Neural progenitor cell (in vitro differentiated cells): ENCODE measurements around the gene ZNF581. TPM values are rescaled to one million over a fixed set of nuclear protein-coding genes. Genes with fewer than 3 reads are reported as not detected.

Experiments used
- DNase-seq: peaks from one replicate; pipeline ENCODE4 v3.0.0-alpha.2; 2016; ENCODE audit warnings: low spot score
- H2AFZ ChIP-seq: fragments of 200-600 bp; sonication (generic); replicated peaks from 2 replicates; pipeline ENCODE4 v1.6.1; 2016; ENCODE audit warnings: antibody characterized with exemption
- H3F3A ChIP-seq: fragments of 200-600 bp; sonication (generic); 2 replicates; pipeline ENCODE4 v1.6.1; 2016; ENCODE audit warnings: antibody characterized with exemption, low read depth
- H3K27ac ChIP-seq: fragments of 200-600 bp; sonication (generic); 2 replicates; pipeline ENCODE4 v1.5.1; 2016; ENCODE audit warnings: mild to moderate bottlenecking
- H3K27me3 ChIP-seq: fragments of 200-600 bp; sonication (generic); 2 replicates; pipeline ENCODE4 v1.6.1; 2016; ENCODE audit warnings: mild to moderate bottlenecking, moderate library complexity
- H3K36me3 ChIP-seq: fragments of 200-600 bp; sonication (generic); 2 replicates; pipeline ENCODE4 v1.5.1; 2016
- H3K4me1 ChIP-seq: fragments of 200-600 bp; sonication (generic); 2 replicates; pipeline ENCODE4 v1.6.1; 2016; ENCODE audit warnings: mixed run types
- H3K4me2 ChIP-seq: fragments of 200-600 bp; sonication (generic); 2 replicates; pipeline ENCODE4 v1.6.1; 2016
- H3K4me3 ChIP-seq: fragments of 200-600 bp; sonication (generic); 2 replicates; pipeline ENCODE4 v1.5.1; 2016
- H3K79me2 ChIP-seq: fragments of 200-600 bp; sonication (generic); 2 replicates; pipeline ENCODE4 v1.6.1; 2016; ENCODE audit warnings: low read depth
- H3K9ac ChIP-seq: fragments of 200-600 bp; sonication (generic); 2 replicates; pipeline ENCODE4 v1.6.1; 2016
- H3K9me3 ChIP-seq: fragments of 200-600 bp; sonication (generic); 2 replicates; pipeline ENCODE4 v1.5.1; 2016; ENCODE audit warnings: low read depth
- H4K20me1 ChIP-seq: fragments of 200-600 bp; sonication (generic); 2 replicates; pipeline ENCODE4 v1.6.1; 2016; ENCODE audit warnings: low read depth
- H3K27ac Mint-ChIP-seq: 3 replicates; pipeline ENCODE4 v1.8.0; 2021; ENCODE audit warnings: mixed read lengths
- H3K27me3 Mint-ChIP-seq: 2 replicates; pipeline ENCODE4 v1.8.0; 2022; ENCODE audit warnings: low read depth, mild to moderate bottlenecking, inconsistent platforms, moderate library complexity, mixed read lengths; ENCODE audit not compliant: insufficient read depth
- H3K36me3 Mint-ChIP-seq: 3 replicates; pipeline ENCODE4 v1.8.0; 2021; ENCODE audit warnings: mixed read lengths
- H3K4me1 Mint-ChIP-seq: 3 replicates; pipeline ENCODE4 v1.8.0; 2021; ENCODE audit warnings: mixed read lengths
- H3K4me3 Mint-ChIP-seq: 3 replicates; pipeline ENCODE4 v1.8.0; 2021; ENCODE audit warnings: mild to moderate bottlenecking, moderate library complexity, mixed read lengths
- H3K9me3 Mint-ChIP-seq: 3 replicates; pipeline ENCODE4 v1.8.0; 2020; ENCODE audit warnings: mixed read lengths
- EZH2 ChIP-seq: fragments of 200-600 bp; sonication (generic); IDR thresholded peaks from 2 replicates; pipeline ENCODE4 v1.6.1; 2017; ENCODE audit warnings: antibody characterized with exemption, mild to moderate bottlenecking, moderate library complexity
- EZH2phosphoT487 ChIP-seq: fragments of 200-600 bp; sonication (generic); IDR thresholded peaks from 2 replicates; pipeline ENCODE4 v1.6.1; 2017; ENCODE audit warnings: antibody characterized with exemption
- total RNA-seq: library from RNA; depleted of rRNA; stranded (reverse); fragments of >200 nt; gene quantifications from 2 replicates; pipeline ENCODE4 v1.2.3, GENCODE V29; 2015; ENCODE audit warnings: low replicate concordance
- TF ChIP-seq, protein P1 (sequence below): fragments of 200-600 bp; sonication (generic); IDR thresholded peaks from 2 replicates; pipeline ENCODE4 v1.5.1; 2017; ENCODE audit warnings: antibody characterized with exemption, mild to moderate bottlenecking

ZNF581 gene
- total RNA-seq, 1 donor from 2014 or later = 12.2 TPM

- Mint-ChIP-seq H3K36me3 (peaks cover 30% of the 10 kb centered on the region), H3K9me3 (no peaks in the 10 kb centered on the region)
- H4K20me1 ChIP-seq = peaks cover 90% of the 10 kb centered on the region
Observed at GRCh38 chr19:55661826-55662225, 18.4 kb downstream of the ZNF581 start.

GRCh38 chr19:55663846-55664536 is 20.5 kb downstream of the ZNF581 start:
- no peak overlapping the region for H3K9ac ChIP-seq
- no peak for DNase-seq
- H3K9me3 ChIP-seq = no peaks in the 10 kb centered on the region
- H3K27ac Mint-ChIP-seq = no peak overlapping the region
- no peak overlapping the region for H3K27ac ChIP-seq
- H3K79me2 ChIP-seq = peaks cover 94% of the 10 kb centered on the region
- H3K4me3 Mint-ChIP-seq = no peak overlapping the region
- no peak overlapping the region for H2AFZ ChIP-seq
- no peaks in the 10 kb centered on the region for H3K27me3 Mint-ChIP-seq
- no peaks in the 10 kb centered on the region for H3K27me3 ChIP-seq
- peaks cover 6% of the 10 kb centered on the region for H3K4me1 Mint-ChIP-seq
- H3K4me3 ChIP-seq = no peak overlapping the region
- H3K36me3 ChIP-seq = no peaks in the 10 kb centered on the region
- H3K4me1 ChIP-seq = no peaks in the 10 kb centered on the region
- peaks cover 28% of the 10 kb centered on the region for H3K36me3 Mint-ChIP-seq
- no peak overlapping the region for H3K4me2 ChIP-seq
- TF ChIP-seq EZH2 = no peak
- TF ChIP-seq EZH2phosphoT487 = no peak
- TF ChIP-seq, protein P1, sequence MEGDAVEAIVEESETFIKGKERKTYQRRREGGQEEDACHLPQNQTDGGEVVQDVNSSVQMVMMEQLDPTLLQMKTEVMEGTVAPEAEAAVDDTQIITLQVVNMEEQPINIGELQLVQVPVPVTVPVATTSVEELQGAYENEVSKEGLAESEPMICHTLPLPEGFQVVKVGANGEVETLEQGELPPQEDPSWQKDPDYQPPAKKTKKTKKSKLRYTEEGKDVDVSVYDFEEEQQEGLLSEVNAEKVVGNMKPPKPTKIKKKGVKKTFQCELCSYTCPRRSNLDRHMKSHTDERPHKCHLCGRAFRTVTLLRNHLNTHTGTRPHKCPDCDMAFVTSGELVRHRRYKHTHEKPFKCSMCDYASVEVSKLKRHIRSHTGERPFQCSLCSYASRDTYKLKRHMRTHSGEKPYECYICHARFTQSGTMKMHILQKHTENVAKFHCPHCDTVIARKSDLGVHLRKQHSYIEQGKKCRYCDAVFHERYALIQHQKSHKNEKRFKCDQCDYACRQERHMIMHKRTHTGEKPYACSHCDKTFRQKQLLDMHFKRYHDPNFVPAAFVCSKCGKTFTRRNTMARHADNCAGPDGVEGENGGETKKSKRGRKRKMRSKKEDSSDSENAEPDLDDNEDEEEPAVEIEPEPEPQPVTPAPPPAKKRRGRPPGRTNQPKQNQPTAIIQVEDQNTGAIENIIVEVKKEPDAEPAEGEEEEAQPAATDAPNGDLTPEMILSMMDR = no peak
- H3K9me3 Mint-ChIP-seq = no peaks in the 10 kb centered on the region
- H4K20me1 ChIP-seq = peaks cover 90% of the 10 kb centered on the region
- H3F3A ChIP-seq = no peaks in the 10 kb centered on the region

More at GRCh38 chr19:55661826-55662225, 18.4 kb downstream of the ZNF581 start:
- Histone ChIP-seq H3K27ac (no peak overlapping the region), H3K36me3 (no peaks in the 10 kb centered on the region), H3K27me3 (no peaks in the 10 kb centered on the region), H3K79me2 (peaks cover 98% of the 10 kb centered on the region), H3K4me2 (no peak overlapping the region), H3K9me3 (no peaks in the 10 kb centered on the region), H2AFZ (no peak overlapping the region), H3K4me1 (peaks cover 12% of the 10 kb centered on the region), H3K4me3 (no peak overlapping the region), H3K9ac (no peak overlapping the region), H3F3A (no peaks in the 10 kb centered on the region)
- TF ChIP-seq, protein P1 = no peak
- TF ChIP-seq EZH2phosphoT487 = no peak
- no peak for TF ChIP-seq EZH2
- no peak for DNase-seq
- Mint-ChIP-seq H3K4me1 (peaks cover 16% of the 10 kb centered on the region), H3K4me3 (peak overlapping the region; percentile 11), H3K27ac (no peak overlapping the region), H3K27me3 (no peaks in the 10 kb centered on the region)

DNA sequence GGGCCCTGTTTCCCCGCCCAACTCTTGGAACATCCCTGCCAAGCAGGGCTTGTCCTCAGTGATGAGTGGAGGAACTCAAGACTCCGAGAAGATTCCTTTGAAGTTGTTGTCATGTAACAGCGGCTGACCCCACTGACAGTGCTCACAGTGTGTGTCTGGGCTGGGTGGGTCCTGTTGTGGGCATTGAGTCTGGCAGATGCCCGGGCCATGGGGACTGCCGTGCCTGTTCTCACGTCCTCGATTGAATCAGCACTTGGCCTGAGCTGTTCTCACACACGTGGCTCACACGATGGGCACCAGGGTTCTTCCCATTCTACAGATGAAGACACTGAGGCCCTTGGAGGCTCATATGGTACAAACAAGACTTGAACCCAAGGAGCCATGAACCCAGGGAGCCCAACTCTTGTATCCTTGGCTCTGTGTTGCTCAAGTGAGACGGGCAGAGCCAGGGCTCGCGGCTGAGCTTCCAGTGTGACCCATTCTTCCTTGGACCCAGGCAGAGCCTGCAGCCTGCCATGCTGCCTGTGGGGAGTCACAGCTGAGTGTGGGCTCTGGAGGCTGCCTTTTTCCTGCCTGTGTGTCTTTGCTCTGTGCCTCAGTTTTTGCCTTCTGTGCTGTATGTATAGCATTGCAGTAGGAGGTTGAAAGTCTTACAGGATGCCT is 23.0 kb downstream of the ZNF581 start:
- no peaks in the 10 kb centered on the region for H3K36me3 ChIP-seq
- no peaks in the 10 kb centered on the region for H3K4me1 ChIP-seq
- peaks cover 8% of the 10 kb centered on the region for H3K27me3 Mint-ChIP-seq
- H2AFZ ChIP-seq = no peak overlapping the region
- H4K20me1 ChIP-seq = peaks cover 90% of the 10 kb centered on the region
- no peak overlapping the region for H3K4me2 ChIP-seq
- no peak overlapping the region for H3K9ac ChIP-seq
- no peaks in the 10 kb centered on the region for H3K27me3 ChIP-seq
- TF ChIP-seq EZH2 = no peak
- no peak overlapping the region for H3K27ac Mint-ChIP-seq
- no peak for DNase-seq
- no peaks in the 10 kb centered on the region for H3K9me3 Mint-ChIP-seq
- no peaks in the 10 kb centered on the region for H3K9me3 ChIP-seq
- no peak overlapping the region for H3K27ac ChIP-seq
- no peak overlapping the region for H3K4me3 Mint-ChIP-seq
- H3F3A ChIP-seq = peaks cover 18% of the 10 kb centered on the region
- no peak overlapping the region for H3K4me3 ChIP-seq
- peaks cover 91% of the 10 kb centered on the region for H3K79me2 ChIP-seq
- peaks cover 32% of the 10 kb centered on the region for H3K36me3 Mint-ChIP-seq
- peaks cover 7% of the 10 kb centered on the region for H3K4me1 Mint-ChIP-seq

DNA sequence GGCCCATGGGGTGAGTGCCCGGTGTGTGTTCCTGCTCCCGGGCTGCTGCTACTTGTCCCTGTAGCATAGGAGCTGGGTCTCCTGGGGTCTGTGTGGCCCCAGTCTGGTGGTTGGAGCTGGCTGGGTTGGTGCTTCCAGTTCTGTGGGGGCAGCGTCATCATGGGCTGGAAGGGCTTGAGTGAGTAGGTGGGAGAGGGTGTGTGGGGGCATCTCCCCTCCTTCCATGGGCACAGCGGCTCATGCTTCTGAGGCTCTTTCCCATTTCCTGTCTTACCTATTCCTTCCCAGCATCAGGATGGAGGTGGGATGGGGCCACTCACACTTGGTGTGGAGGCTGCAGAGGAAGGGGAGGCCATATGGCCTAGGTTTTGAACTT is 23.5 kb downstream of the ZNF581 start:
- Histone ChIP-seq H3K4me1 (no peaks in the 10 kb centered on the region), H3K36me3 (no peaks in the 10 kb centered on the region), H3K4me2 (no peak overlapping the region), H2AFZ (no peak overlapping the region), H3K9ac (no peak overlapping the region), H3K4me3 (no peak overlapping the region), H3K9me3 (no peaks in the 10 kb centered on the region), H3K27ac (no peak overlapping the region), H3K79me2 (peaks cover 91% of the 10 kb centered on the region), H4K20me1 (peaks cover 90% of the 10 kb centered on the region), H3F3A (peaks cover 19% of the 10 kb centered on the region), H3K27me3 (no peaks in the 10 kb centered on the region)
- no peaks in the 10 kb centered on the region for H3K9me3 Mint-ChIP-seq
- TF ChIP-seq, protein P1 = no peak
- TF ChIP-seq EZH2 = no peak
- no peak for TF ChIP-seq EZH2phosphoT487
- no peak overlapping the region for H3K4me3 Mint-ChIP-seq
- H3K27me3 Mint-ChIP-seq = peaks cover 8% of the 10 kb centered on the region
- H3K36me3 Mint-ChIP-seq = peaks cover 27% of the 10 kb centered on the region
- DNase-seq = no peak
- H3K4me1 Mint-ChIP-seq = peaks cover 9% of the 10 kb centered on the region
- H3K27ac Mint-ChIP-seq = no peak overlapping the region
